NCI-H187 (cell line): ENCODE measurements around the gene CCDC18.

ENCODE experiments used
- DNase-seq, 2 experiments: peaks; one replicate each; lab custom pipeline; 2025; lab: John Stamatoyannopoulos, UW

Gene CCDC18

GRCh38 chr1:93306920-93307319, 126.4 kb downstream of the CCDC18 start:
- DNase-seq: no peak

- DNase-seq: no peak
Measured at GRCh38 chr1:93313026-93313425, 132.5 kb downstream of the CCDC18 start.

GRCh38 chr1:93317207-93317606, 136.7 kb downstream of the CCDC18 start:
- DNase-seq: no peak

- no peak for DNase-seq
Measured at GRCh38 chr1:93317943-93318342, 137.4 kb downstream of the CCDC18 start.

GRCh38 chr1:93321720-93322119, 141.2 kb downstream of the CCDC18 start:
- DNase-seq: no peak

- DNase-seq: no peak
Measured at GRCh38 chr1:93322349-93322748, 141.8 kb downstream of the CCDC18 start.

GRCh38 chr1:93323185-93323820, 142.8 kb downstream of the CCDC18 start:
- no peak for DNase-seq

GRCh38 chr1:93324486-93325464, 144.3 kb downstream of the CCDC18 start:
- DNase-seq: no peak
